ENCODE measurements around the gene SRGAP2C.
"Not testable (repeated sequence)": the region's sequence is repeated elsewhere in the genome, so short reads cannot be mapped to it uniquely, and the experiment has no call there.

SRGAP2C gene

GRCh38 chr1:121384754-121385153 is 200.0 kb downstream of the SRGAP2C start:
- DNase-seq (ENCODE audit: low read depth) = not testable (repeated sequence)

- not testable (repeated sequence) for DNase-seq (ENCODE audit: low read depth)
Measured at GRCh38 chr1:121385162-121385561, 200.4 kb downstream of the SRGAP2C start.

- DNase-seq (ENCODE audit: low read depth) = not testable (repeated sequence)
Measured at GRCh38 chr1:121385563-121386288, 201.0 kb downstream of the SRGAP2C start.

GRCh38 chr1:121386319-121386948 is 201.7 kb downstream of the SRGAP2C start:
- DNase-seq (ENCODE audit: low read depth) = not testable (repeated sequence)

GRCh38 chr1:121389895-121390560 is 205.3 kb downstream of the SRGAP2C start:
- not testable (repeated sequence) for DNase-seq (ENCODE audit: low read depth)

- DNase-seq (ENCODE audit: low read depth) = not testable (repeated sequence)
Measured at GRCh38 chr1:121392130-121392529, 207.4 kb downstream of the SRGAP2C start.

- DNase-seq (ENCODE audit: low read depth) = not testable (repeated sequence)
Measured at GRCh38 chr1:121395718-121396201, 211.0 kb downstream of the SRGAP2C start.

GRCh38 chr1:121396335-121397081 is 211.7 kb downstream of the SRGAP2C start:
- DNase-seq (ENCODE audit: low read depth) = not testable (repeated sequence)

GRCh38 chr1:121397101-121397500 is 212.3 kb downstream of the SRGAP2C start:
- not testable (repeated sequence) for DNase-seq (ENCODE audit: low read depth)

- DNase-seq (ENCODE audit: low read depth) = not testable (repeated sequence)
Measured at GRCh38 chr1:121399193-121399592, 214.4 kb downstream of the SRGAP2C start.

GRCh38 chr1:121400108-121400507 is 215.3 kb downstream of the SRGAP2C start:
- not testable (repeated sequence) for DNase-seq (ENCODE audit: low read depth)

GRCh38 chr1:121400541-121401310 is 216.0 kb downstream of the SRGAP2C start:
- not testable (repeated sequence) for DNase-seq (ENCODE audit: low read depth)

GRCh38 chr1:121401375-121401955 is 216.7 kb downstream of the SRGAP2C start:
- DNase-seq (ENCODE audit: low read depth) = not testable (repeated sequence)

GRCh38 chr1:121403254-121403653 is 218.5 kb downstream of the SRGAP2C start:
- DNase-seq (ENCODE audit: low read depth) = not testable (repeated sequence)

- no peak for DNase-seq (ENCODE audit: low read depth)
Measured at GRCh38 chr1:121408354-121408753, 223.6 kb downstream of the SRGAP2C start.

- DNase-seq (ENCODE audit: low read depth) = no peak
Measured at GRCh38 chr1:121413821-121414220, 229.0 kb downstream of the SRGAP2C start.

GRCh38 chr1:121414905-121415304 is 230.1 kb downstream of the SRGAP2C start:
- DNase-seq (ENCODE audit: low read depth) = no peak

- no peak for DNase-seq (ENCODE audit: low read depth)
Measured at GRCh38 chr1:121417325-121417923, 232.6 kb downstream of the SRGAP2C start.

- no peak for DNase-seq (ENCODE audit: low read depth)
Measured at GRCh38 chr1:121418369-121419049, 233.7 kb downstream of the SRGAP2C start.

All from activated T-cell treated with anti-CD3 and anti-CD28 coated beads for 24 hours (primary cell).